Measurements from ENCODE around the gene ASTN2.

- TF ChIP-seq CTCF (conservative IDR thresholded peaks at IDR 0.05) (no peak), ZFX (IDR thresholded peaks at IDR 0.05) (no peak)
Observed at GRCh38 chr9:116491659-116492058, 923.2 kb downstream of the ASTN2 start.
